HG02759 (cell line): ENCODE measurements around the gene GNRHR.
"Not testable (repeated sequence)": the region's sequence is repeated elsewhere in the genome, so short reads cannot be mapped to it uniquely, and the experiment has no call there.

Experiments
- ATAC-seq: cut with Tn5 transposase; IDR thresholded peaks from one replicate; pipeline ENCODE4 v1.9.1; 2021; ENCODE audit warnings: mild to moderate bottlenecking, moderate library complexity; ENCODE audit not compliant: unreplicated experiment

Gene GNRHR

GRCh38 chr4:67730511-67730910 is 23.7 kb downstream of the GNRHR start:
- ATAC-seq: not testable (repeated sequence)

- no peak for ATAC-seq
Observed at GRCh38 chr4:67727124-67727850, 26.9 kb downstream of the GNRHR start.

- ATAC-seq: no peak
Observed at GRCh38 chr4:67725981-67726380, 28.2 kb downstream of the GNRHR start.

- no peak for ATAC-seq
Observed at GRCh38 chr4:67725132-67725531, 29.1 kb downstream of the GNRHR start.

GRCh38 chr4:67723949-67724348 is 30.2 kb downstream of the GNRHR start:
- no peak for ATAC-seq

- no peak for ATAC-seq
Observed at GRCh38 chr4:67723341-67723740, 30.8 kb downstream of the GNRHR start.

GRCh38 chr4:67721770-67722597 is 32.2 kb downstream of the GNRHR start:
- ATAC-seq: no peak

- no peak for ATAC-seq
Observed at GRCh38 chr4:67721315-67721769, 32.8 kb downstream of the GNRHR start.

- no peak for ATAC-seq
Observed at GRCh38 chr4:67719953-67720617, 34.1 kb downstream of the GNRHR start.

GRCh38 chr4:67718848-67719247 is 35.3 kb downstream of the GNRHR start:
- no peak for ATAC-seq

GRCh38 chr4:67717586-67717985 is 36.6 kb downstream of the GNRHR start:
- no peak for ATAC-seq

- no peak for ATAC-seq
Observed at GRCh38 chr4:67714955-67715354, 39.2 kb downstream of the GNRHR start.

- peak; percentile 92 for ATAC-seq
Observed at GRCh38 chr4:67714248-67714583, 40.0 kb downstream of the GNRHR start.

GRCh38 chr4:67713529-67714247 is 40.5 kb downstream of the GNRHR start:
- no peak for ATAC-seq

GRCh38 chr4:67712650-67713528 is 41.3 kb downstream of the GNRHR start:
- ATAC-seq: no peak

- ATAC-seq: no peak
Observed at GRCh38 chr4:67712000-67712625, 42.1 kb downstream of the GNRHR start.

- ATAC-seq: not testable (repeated sequence)
Observed at GRCh38 chr4:67706682-67707081, 47.5 kb downstream of the GNRHR start.

- no peak for ATAC-seq
Observed at GRCh38 chr4:67704843-67705242, 49.3 kb downstream of the GNRHR start.

- no peak for ATAC-seq
Observed at GRCh38 chr4:67702166-67702565, 52.0 kb downstream of the GNRHR start.

- ATAC-seq: no peak
Observed at GRCh38 chr4:67701517-67701850, 52.7 kb downstream of the GNRHR start.
